ENCODE results near the gene SCAF1. TPM values are rescaled to one million over a fixed set of nuclear protein-coding genes. Genes with fewer than 3 reads are reported as not detected.

Gene SCAF1, protein sequence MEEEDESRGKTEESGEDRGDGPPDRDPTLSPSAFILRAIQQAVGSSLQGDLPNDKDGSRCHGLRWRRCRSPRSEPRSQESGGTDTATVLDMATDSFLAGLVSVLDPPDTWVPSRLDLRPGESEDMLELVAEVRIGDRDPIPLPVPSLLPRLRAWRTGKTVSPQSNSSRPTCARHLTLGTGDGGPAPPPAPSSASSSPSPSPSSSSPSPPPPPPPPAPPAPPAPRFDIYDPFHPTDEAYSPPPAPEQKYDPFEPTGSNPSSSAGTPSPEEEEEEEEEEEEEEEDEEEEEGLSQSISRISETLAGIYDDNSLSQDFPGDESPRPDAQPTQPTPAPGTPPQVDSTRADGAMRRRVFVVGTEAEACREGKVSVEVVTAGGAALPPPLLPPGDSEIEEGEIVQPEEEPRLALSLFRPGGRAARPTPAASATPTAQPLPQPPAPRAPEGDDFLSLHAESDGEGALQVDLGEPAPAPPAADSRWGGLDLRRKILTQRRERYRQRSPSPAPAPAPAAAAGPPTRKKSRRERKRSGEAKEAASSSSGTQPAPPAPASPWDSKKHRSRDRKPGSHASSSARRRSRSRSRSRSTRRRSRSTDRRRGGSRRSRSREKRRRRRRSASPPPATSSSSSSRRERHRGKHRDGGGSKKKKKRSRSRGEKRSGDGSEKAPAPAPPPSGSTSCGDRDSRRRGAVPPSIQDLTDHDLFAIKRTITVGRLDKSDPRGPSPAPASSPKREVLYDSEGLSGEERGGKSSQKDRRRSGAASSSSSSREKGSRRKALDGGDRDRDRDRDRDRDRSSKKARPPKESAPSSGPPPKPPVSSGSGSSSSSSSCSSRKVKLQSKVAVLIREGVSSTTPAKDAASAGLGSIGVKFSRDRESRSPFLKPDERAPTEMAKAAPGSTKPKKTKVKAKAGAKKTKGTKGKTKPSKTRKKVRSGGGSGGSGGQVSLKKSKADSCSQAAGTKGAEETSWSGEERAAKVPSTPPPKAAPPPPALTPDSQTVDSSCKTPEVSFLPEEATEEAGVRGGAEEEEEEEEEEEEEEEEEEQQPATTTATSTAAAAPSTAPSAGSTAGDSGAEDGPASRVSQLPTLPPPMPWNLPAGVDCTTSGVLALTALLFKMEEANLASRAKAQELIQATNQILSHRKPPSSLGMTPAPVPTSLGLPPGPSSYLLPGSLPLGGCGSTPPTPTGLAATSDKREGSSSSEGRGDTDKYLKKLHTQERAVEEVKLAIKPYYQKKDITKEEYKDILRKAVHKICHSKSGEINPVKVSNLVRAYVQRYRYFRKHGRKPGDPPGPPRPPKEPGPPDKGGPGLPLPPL
- polyA plus RNA-seq (2013), result 16.7 TPM

- H3K9me3 ChIP-seq (ENCODE audit: control extremely low read depth in 1 of 5, control insufficient read depth in 4 of 5, insufficient read depth in 2 of 5, low read depth in 1 of 5, low read length in 4 of 5), result no peaks in the 10 kb centered on the region
- H3K4me1 ChIP-seq (ENCODE audit: control extremely low read depth in 1 of 4, control insufficient read depth in 4 of 4, insufficient read depth in 4 of 4, low read length in 3 of 4), result peaks cover 12 to 43% (median 41%) of the 10 kb centered on the region in 4 experiments
- H3K36me3 ChIP-seq (ENCODE audit: control insufficient read depth in 4 of 4, insufficient read depth in 4 of 4, low read length in 3 of 4), result peaks cover 7 to 27% (median 14%) of the 10 kb centered on the region in 4 experiments
Measured at GRCh38 chr19:49641688-49642491, at the start of gene SCAF1. Gene SCAF1, plus strand, starts transcription at chr19:49642209. Its CDS starts 2,818 bp downstream, at chr19:49645027.

DNA sequence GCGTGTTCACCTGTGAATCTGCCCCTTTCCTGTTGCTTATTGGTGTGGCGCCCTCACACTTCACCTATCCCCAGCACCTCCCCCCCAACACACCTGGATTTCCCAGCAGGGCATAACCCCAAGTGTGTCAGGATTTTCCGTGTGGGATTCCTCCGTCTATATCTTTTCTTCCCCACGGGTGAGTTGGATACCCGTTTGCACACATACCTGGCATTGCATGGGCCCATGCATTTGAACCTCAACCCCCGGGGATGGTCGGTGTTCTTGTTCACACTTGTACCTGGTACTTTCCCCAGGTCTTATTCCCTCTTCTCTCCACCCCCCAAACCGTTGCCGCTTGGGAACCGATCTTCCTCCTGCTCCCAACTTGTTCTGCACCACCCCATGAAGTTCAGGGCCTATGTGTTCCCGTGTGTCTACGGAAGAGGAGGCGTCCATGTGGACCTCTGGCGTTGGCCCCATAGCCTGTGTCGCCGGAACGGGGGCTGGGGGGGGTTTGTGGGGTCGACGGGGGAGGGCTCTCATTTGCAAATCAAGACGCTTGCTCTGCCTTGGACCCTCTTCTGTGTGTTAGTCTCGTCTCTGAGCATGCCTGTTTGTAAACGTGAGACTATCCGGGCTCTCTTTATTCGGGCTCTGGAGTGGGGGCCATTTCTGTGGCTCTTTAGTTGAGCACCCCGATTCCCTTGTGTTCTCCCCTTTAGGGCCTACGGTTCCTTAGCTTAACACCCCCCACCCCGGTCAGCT, 49.4 kb upstream of the SCAF1 start:
- CTCF ChIA-PET, result interaction anchor here (0.9 to 1.5 kb wide), 3 partner anchors 13 to 25 kb away, joined by 3 read pairs; partner anchors contain the start of gene NOSIP
- 10% methylated on average over 24 of the region's 28 CpGs for WGBS (ENCODE audit: insufficient coverage)
- Histone ChIP-seq H3K4me3 (ENCODE audit: control insufficient read depth in 1 of 7, extremely low read depth in 1 of 7, insufficient read depth in 4 of 7, low read depth in 2 of 7, low read length in 6 of 7) (peak overlapping the region; percentile 79 to 96 (median 89)), H3K36me3 (ENCODE audit: control insufficient read depth in 4 of 4, insufficient read depth in 4 of 4, low read length in 3 of 4) (peaks cover 2 to 38% (median 23%) of the 10 kb centered on the region in 4 experiments), H3K4me1 (ENCODE audit: control extremely low read depth in 1 of 4, control insufficient read depth in 4 of 4, insufficient read depth in 4 of 4, low read length in 3 of 4) (peaks cover 0 to 30% (median 27%) of the 10 kb centered on the region in 4 experiments), H3K27ac (ENCODE audit: insufficient read depth in 1 of 2, low read depth in 1 of 2, low read length in 2 of 2, poor library complexity in 1 of 2, severe bottlenecking in 2 of 2) (peak overlapping the region in 1 of 2 experiments; percentile 79), H3K27me3 (replicated peaks in 2 of 5; ENCODE audit: control insufficient read depth in 4 of 5, insufficient read depth in 5 of 5, low read length in 4 of 5) (no peaks in the 10 kb centered on the region), H3K9me3 (ENCODE audit: control extremely low read depth in 1 of 5, control insufficient read depth in 4 of 5, insufficient read depth in 2 of 5, low read depth in 1 of 5, low read length in 4 of 5) (no peaks in the 10 kb centered on the region)
- no peak for DNase-seq
- POLR2A ChIA-PET, result interaction anchor here (1.0 to 5.2 kb wide), 2 partner anchors 48 to 84 kb away, joined by 3 to 28 read pairs; partner anchors contain the start of genes RRAS and SCAF1

More at GRCh38 chr19:49641688-49642491, at the start of gene SCAF1:
- POLR2A ChIA-PET, result interaction anchor here (1.1 to 3.2 kb wide), 4 partner anchors 14 to 50 kb away, joined by 4 to 28 read pairs (median 7); partner anchors contain the start of genes BCL2L12, IRF3 and PRR12
- Histone ChIP-seq H3K27ac (ENCODE audit: insufficient read depth in 1 of 2, low read depth in 1 of 2, low read length in 2 of 2, poor library complexity in 1 of 2, severe bottlenecking in 2 of 2) (peak within 1 kb of the TSS; percentile 98 to 99), H3K27me3 (replicated peaks in 2 of 5; ENCODE audit: control insufficient read depth in 4 of 5, insufficient read depth in 5 of 5, low read length in 4 of 5) (no peaks in the 10 kb centered on the region), H3K4me3 (ENCODE audit: control insufficient read depth in 1 of 7, extremely low read depth in 1 of 7, insufficient read depth in 4 of 7, low read depth in 2 of 7, low read length in 6 of 7) (peak within 1 kb of the TSS; percentile 91 to 99 (median 95))
- peak; percentile 99 to 100 (median 100) for DNase-seq
- WGBS (ENCODE audit: insufficient coverage), result 0% methylated on average over 68 of the region's 87 CpGs
- CTCF ChIA-PET, result interaction anchor here (0.9 kb wide), 1 partner anchor 37 kb away, joined by 4 read pairs; no protein-coding TSS in a partner anchor

GRCh38 chr19:49593233-49594113, 48.5 kb upstream of the SCAF1 start:
- Histone ChIP-seq H3K27me3 (replicated peaks in 2 of 5; ENCODE audit: control insufficient read depth in 4 of 5, insufficient read depth in 5 of 5, low read length in 4 of 5) (no peaks in the 10 kb centered on the region), H3K4me1 (ENCODE audit: control extremely low read depth in 1 of 4, control insufficient read depth in 4 of 4, insufficient read depth in 4 of 4, low read length in 3 of 4) (peaks cover 0 to 30% (median 27%) of the 10 kb centered on the region in 4 experiments), H3K27ac (ENCODE audit: insufficient read depth in 1 of 2, low read depth in 1 of 2, low read length in 2 of 2, poor library complexity in 1 of 2, severe bottlenecking in 2 of 2) (peak overlapping the region in 1 of 2 experiments; percentile 79), H3K4me3 (ENCODE audit: control insufficient read depth in 1 of 7, extremely low read depth in 1 of 7, insufficient read depth in 4 of 7, low read depth in 2 of 7, low read length in 6 of 7) (peak overlapping the region in 6 of 7 experiments; percentile 46 to 96 (median 90)), H3K9me3 (ENCODE audit: control extremely low read depth in 1 of 5, control insufficient read depth in 4 of 5, insufficient read depth in 2 of 5, low read depth in 1 of 5, low read length in 4 of 5) (no peaks in the 10 kb centered on the region), H3K36me3 (ENCODE audit: control insufficient read depth in 4 of 4, insufficient read depth in 4 of 4, low read length in 3 of 4) (peaks cover 2 to 43% (median 26%) of the 10 kb centered on the region in 4 experiments)
- DNase-seq, result peak; percentile 90 to 93 (median 93)
- 11% methylated on average over 19 of the region's 27 CpGs for WGBS (ENCODE audit: insufficient coverage)
- CTCF ChIA-PET, result interaction anchor here (0.9 to 1.5 kb wide), 4 partner anchors 10 to 24 kb away, joined by 3 read pairs; partner anchors contain the start of gene NOSIP
- POLR2A ChIA-PET, result interaction anchor here (5.2 kb wide), 1 partner anchor 48 kb away, joined by 28 read pairs; the partner anchor contains the start of genes RRAS and SCAF1

DNA sequence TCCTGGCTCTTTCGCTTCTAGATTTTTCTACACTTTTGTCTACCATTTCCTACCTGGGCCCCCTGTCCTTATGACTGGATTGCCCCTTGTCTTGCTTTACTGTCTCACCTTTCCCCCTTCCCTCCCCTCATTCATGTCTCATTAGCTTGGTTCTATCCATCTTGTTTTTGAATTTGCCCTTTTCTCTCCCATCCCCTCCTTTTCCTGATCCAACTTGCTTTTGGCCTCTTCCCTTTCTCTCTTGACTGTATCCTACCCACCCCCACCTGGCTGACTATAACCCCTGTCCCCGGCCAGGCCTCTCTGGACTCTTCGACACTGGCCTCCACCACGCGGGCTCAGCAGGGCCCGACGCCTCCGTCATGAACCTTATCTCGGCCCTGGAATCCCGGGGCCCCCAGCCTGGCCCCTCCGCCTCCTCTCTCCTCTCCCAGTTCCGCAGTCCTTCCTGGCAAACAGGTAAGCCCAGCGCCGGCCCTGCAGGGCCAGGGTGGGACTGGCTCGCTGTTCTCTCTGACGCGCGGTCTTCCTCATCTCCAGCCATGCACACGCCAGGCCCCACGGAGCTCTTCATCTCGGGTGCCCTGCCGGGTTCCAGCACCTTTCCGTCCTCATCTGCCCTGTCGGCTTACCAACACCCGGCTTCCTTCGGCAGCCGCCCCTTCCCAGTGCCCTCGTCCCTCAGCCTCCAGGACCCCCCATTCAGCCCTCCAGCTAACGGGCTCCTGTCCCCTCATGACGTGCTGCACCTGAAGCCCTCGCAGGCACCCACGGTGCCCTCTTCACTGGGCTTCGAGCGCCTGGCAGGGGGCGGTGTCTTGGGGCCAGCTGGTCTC, 47.6 kb upstream of the SCAF1 start:
- H3K4me1 ChIP-seq (ENCODE audit: control extremely low read depth in 1 of 4, control insufficient read depth in 4 of 4, insufficient read depth in 4 of 4, low read length in 3 of 4), result peaks cover 0 to 29% (median 26%) of the 10 kb centered on the region in 4 experiments
- no peak for DNase-seq
- 97% methylated on average over 33 of the region's 35 CpGs for WGBS (ENCODE audit: insufficient coverage)
- H3K9me3 ChIP-seq (ENCODE audit: control extremely low read depth in 1 of 5, control insufficient read depth in 4 of 5, insufficient read depth in 2 of 5, low read depth in 1 of 5, low read length in 4 of 5), result no peaks in the 10 kb centered on the region
- ChIA-PET POLR2A (interaction anchor here (0.6 to 5.2 kb wide), 2 partner anchors 14 to 47 kb away, joined by 3 to 28 read pairs; partner anchors contain the start of genes NOSIP, RRAS and SCAF1), CTCF (interaction anchor here (0.6 to 1.5 kb wide), 4 partner anchors 11 to 121 kb away, joined by 3 to 4 read pairs (median 3); partner anchors contain the start of gene FLT3LG)
- H3K36me3 ChIP-seq (ENCODE audit: control insufficient read depth in 4 of 4, insufficient read depth in 4 of 4, low read length in 3 of 4), result peaks cover 2 to 52% (median 33%) of the 10 kb centered on the region in 4 experiments
- peak overlapping the region in 1 of 2 experiments; percentile 61 for H3K27ac ChIP-seq (ENCODE audit: insufficient read depth in 1 of 2, low read depth in 1 of 2, low read length in 2 of 2, poor library complexity in 1 of 2, severe bottlenecking in 2 of 2)
- H3K27me3 ChIP-seq (replicated peaks in 2 of 5; ENCODE audit: control insufficient read depth in 4 of 5, insufficient read depth in 5 of 5, low read length in 4 of 5), result no peaks in the 10 kb centered on the region
- H3K4me3 ChIP-seq (ENCODE audit: control insufficient read depth in 1 of 7, extremely low read depth in 1 of 7, insufficient read depth in 4 of 7, low read depth in 2 of 7, low read length in 6 of 7), result no peak overlapping the region
